Cardiac fibroblast (primary cell): ENCODE measurements around the gene IQCE.
"Not testable (repeated sequence)": the region's sequence is repeated elsewhere in the genome, so short reads cannot be mapped to it uniquely, and the experiment has no call there.

Experiments used
- DNase-seq, 2 donors: peaks; one replicate each; pipeline versions ENCODE4 v3.0.0 to v3.0.0-alpha.2; 2010; ENCODE audit warnings: low read depth in 2 of 2
- H3K4me3 ChIP-seq, 2 donors: replicated peaks in 1 of 2; 1 replicate in 1 of 2; 2 replicates in 1 of 2; pipeline ENCODE4 v1.5.1; 2011; ENCODE audit warnings: low read depth in 2 of 2, low read length in 2 of 2, mild to moderate bottlenecking in 2 of 2, moderate library complexity in 1 of 2
- CTCF ChIP-seq: IDR thresholded peaks from one replicate; pipeline ENCODE4 v1.5.1; 2011; ENCODE audit warnings: low read depth, mild to moderate bottlenecking, low read length, inconsistent platforms

Gene IQCE

GRCh38 chr7:2553831-2554581 lies 4.8 kb upstream of the IQCE start:
- TF ChIP-seq CTCF = no peak
- no peak for DNase-seq

GRCh38 chr7:2554661-2555111 lies 4.1 kb upstream of the IQCE start:
- H3K4me3 ChIP-seq = peak overlapping the region; percentile 72 to 75
- TF ChIP-seq CTCF = no peak
- DNase-seq = no peak

More at GRCh38 chr7:2553831-2554581, 4.8 kb upstream of the IQCE start:
- peak overlapping the region; percentile 72 to 75 for H3K4me3 ChIP-seq

GRCh38 chr7:2555121-2556052 lies 3.4 kb upstream of the IQCE start, which contains the start of gene BRAT1:
TSS of gene BRAT1 (minus strand) at chr7:2555524. CDS start at chr7:2554431, 1,093 bp downstream.
- peak; percentile 54 for TF ChIP-seq CTCF
- peak within 1 kb of the TSS; percentile 72 to 75 for H3K4me3 ChIP-seq
- peak; percentile 93 to 95 for DNase-seq

- peak in 1 of 2 donors; percentile 13 for DNase-seq
- H3K4me3 ChIP-seq = peak overlapping the region; percentile 79 to 85
- no peak for TF ChIP-seq CTCF
Measured at GRCh38 chr7:2559283-2559950, 638 bp downstream of the IQCE start.

- not testable (repeated sequence) for H3K4me3 ChIP-seq, DNase-seq
Measured at GRCh38 chr7:2563955-2564354, 5.2 kb downstream of the IQCE start.

GRCh38 chr7:2564970-2565540 lies 6.3 kb downstream of the IQCE start:
- TF ChIP-seq CTCF = no peak
- H3K4me3 ChIP-seq = no peak overlapping the region
- no peak for DNase-seq
